A549 (cell line): ENCODE data around the gene OR6S1.

Experiments used
- HOXA7 ChIP-seq: fragments of 250-450 bp; sonication (Bioruptor Pico); IDR thresholded peaks from 2 replicates; pipeline ENCODE4 v1.5.0; 2020; ENCODE audit warnings: mild to moderate bottlenecking, moderate library complexity
- POLR2A ChIP-seq: IDR thresholded peaks from 2 replicates; pipeline ENCODE4 v1.6.1; 2012; ENCODE audit warnings: mild to moderate bottlenecking, low read length
- POLR2AphosphoS2 ChIP-seq: conservative IDR thresholded peaks from 2 replicates; pipeline ENCODE4 v1.6.1; 2012; ENCODE audit warnings: low read length, improper control_type of control experiment, inconsistent platforms
- RAD21 ChIP-seq, 2 experiments: fragments of >200 bp in 1 of 2; sonication (Bioruptor Twin) in 1 of 2; formaldehyde crosslinking in 1 of 2; IDR thresholded peaks in 1 of 2; conservative IDR thresholded peaks in 1 of 2; 2 replicates in 1 of 2; 3 replicates in 1 of 2; pipeline ENCODE4 v1.6.1; 2012 to 2018; ENCODE audit warnings: inconsistent platforms in 1 of 2

- TF ChIP-seq POLR2AphosphoS2, result no peak
- TF ChIP-seq HOXA7, result no peak
- TF ChIP-seq RAD21 (conservative IDR thresholded peaks at IDR 0.05 in 1 of 2, IDR thresholded peaks at IDR 0.05 in 1 of 2), result no peak
- TF ChIP-seq POLR2A, result no peak
Measured at GRCh38 chr14:20630340-20631022, 11.0 kb downstream of the OR6S1 start.
